EL (cell line): Measurements from ENCODE around the gene C16orf92.

ENCODE experiments used
- DNase-seq: peaks from one replicate; pipeline ENCODE4 v3.0.0-alpha.2; 2016

C16orf92 gene

GRCh38 chr16:30022887-30023286, at the start of gene C16orf92:
Gene C16orf92, plus strand, starts transcription at chr16:30023198. Its CDS starts 143 bp downstream, at chr16:30023341.
- no peak for DNase-seq

GRCh38 chr16:29973384-29974246, 49.4 kb upstream of the C16orf92 start, which contains the start of gene TAOK2:
Gene TAOK2, plus strand, starts transcription at chr16:29973868. Its CDS starts 3,905 bp downstream, at chr16:29977773.
- peak; percentile 99 for DNase-seq

- DNase-seq = peak; percentile 18
These were observed 48.5 kb upstream of the C16orf92 start for GRCh38 chr16:29974291-29975133.

- DNase-seq = no peak
These were observed 47.9 kb upstream of the C16orf92 start for GRCh38 chr16:29975134-29975538.

GRCh38 chr16:29975811-29976511, 47.0 kb upstream of the C16orf92 start:
- DNase-seq = no peak

- DNase-seq = no peak
These were observed 45.8 kb upstream of the C16orf92 start for GRCh38 chr16:29977063-29977825.

- no peak for DNase-seq
These were observed 44.9 kb upstream of the C16orf92 start for GRCh38 chr16:29978081-29978480.

GRCh38 chr16:29978564-29979270, 44.3 kb upstream of the C16orf92 start:
- no peak for DNase-seq

- DNase-seq = no peak
These were observed 40.2 kb upstream of the C16orf92 start for GRCh38 chr16:29982560-29983419.

- no peak for DNase-seq
These were observed 39.4 kb upstream of the C16orf92 start for GRCh38 chr16:29983420-29984136.

GRCh38 chr16:29984137-29984763, 38.7 kb upstream of the C16orf92 start:
- DNase-seq = no peak

GRCh38 chr16:29984764-29985147, 38.2 kb upstream of the C16orf92 start:
- no peak for DNase-seq

- DNase-seq = no peak
These were observed 37.7 kb upstream of the C16orf92 start for GRCh38 chr16:29985271-29985811.

GRCh38 chr16:29986231-29986630, 36.8 kb upstream of the C16orf92 start:
- no peak for DNase-seq

GRCh38 chr16:29986931-29987330, 36.1 kb upstream of the C16orf92 start:
- DNase-seq = no peak

GRCh38 chr16:29987371-29988085, 35.5 kb upstream of the C16orf92 start:
- no peak for DNase-seq

GRCh38 chr16:29988346-29989075, 34.5 kb upstream of the C16orf92 start:
- no peak for DNase-seq
